HG03103 (cell line): ENCODE measurements around the gene YTHDC1.
"Not testable (repeated sequence)": the region's sequence is repeated elsewhere in the genome, so short reads cannot be mapped to it uniquely, and the experiment has no call there.

ENCODE experiments used
- ATAC-seq: cut with Tn5 transposase; IDR thresholded peaks from one replicate; pipeline ENCODE4 v1.9.1; 2021; ENCODE audit warnings: low read depth; ENCODE audit not compliant: unreplicated experiment

The YTHDC1 gene

GRCh38 chr4:68299492-68300457 is 50.1 kb downstream of the YTHDC1 start:
- no peak for ATAC-seq

- ATAC-seq, result no peak
These were observed 52.8 kb downstream of the YTHDC1 start for GRCh38 chr4:68297137-68297536.

DNA sequence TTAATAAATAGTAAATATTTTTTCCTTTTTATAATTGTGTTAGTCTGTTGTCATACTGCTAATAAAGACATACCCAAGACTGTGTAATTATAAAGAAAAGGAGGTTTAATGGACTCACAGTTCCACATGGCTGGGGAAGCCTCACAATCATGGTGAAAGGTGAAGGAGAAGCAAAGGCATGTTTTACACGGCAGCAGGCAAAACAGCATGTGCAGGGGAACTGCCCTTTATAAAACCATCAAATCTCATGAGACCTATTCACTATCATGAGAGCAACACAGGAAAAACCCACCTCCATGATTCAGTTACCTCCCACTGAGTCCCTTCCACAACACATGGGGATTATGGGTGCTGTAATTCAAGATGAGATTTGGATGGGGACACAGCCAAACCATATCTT is 58.6 kb downstream of the YTHDC1 start:
- ATAC-seq, result no peak

- ATAC-seq, result no peak
These were observed 61.5 kb downstream of the YTHDC1 start for GRCh38 chr4:68288393-68288740.

- no peak for ATAC-seq
These were observed 62.0 kb downstream of the YTHDC1 start for GRCh38 chr4:68287704-68288392.

- ATAC-seq, result no peak
These were observed 66.2 kb downstream of the YTHDC1 start for GRCh38 chr4:68283714-68284113.

DNA sequence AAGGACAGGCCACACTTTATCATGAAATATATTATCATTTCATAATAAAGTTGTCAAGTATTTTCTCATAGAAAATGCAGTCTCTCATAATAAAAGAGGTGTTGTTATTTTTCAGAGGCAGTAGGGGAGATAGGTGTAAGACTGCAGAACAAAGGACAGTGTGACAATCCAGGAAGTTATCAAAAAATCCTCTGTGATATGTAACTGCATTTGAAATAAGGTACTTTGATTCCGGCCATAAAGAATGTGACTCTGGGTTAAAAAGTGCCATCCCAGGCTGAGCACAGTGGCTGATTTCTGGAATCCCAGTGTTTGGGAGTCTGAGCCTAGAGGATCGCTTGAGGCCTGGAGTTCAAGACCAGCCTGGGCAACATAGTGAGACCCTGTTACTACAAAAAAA is 66.8 kb downstream of the YTHDC1 start:
- no peak for ATAC-seq

DNA sequence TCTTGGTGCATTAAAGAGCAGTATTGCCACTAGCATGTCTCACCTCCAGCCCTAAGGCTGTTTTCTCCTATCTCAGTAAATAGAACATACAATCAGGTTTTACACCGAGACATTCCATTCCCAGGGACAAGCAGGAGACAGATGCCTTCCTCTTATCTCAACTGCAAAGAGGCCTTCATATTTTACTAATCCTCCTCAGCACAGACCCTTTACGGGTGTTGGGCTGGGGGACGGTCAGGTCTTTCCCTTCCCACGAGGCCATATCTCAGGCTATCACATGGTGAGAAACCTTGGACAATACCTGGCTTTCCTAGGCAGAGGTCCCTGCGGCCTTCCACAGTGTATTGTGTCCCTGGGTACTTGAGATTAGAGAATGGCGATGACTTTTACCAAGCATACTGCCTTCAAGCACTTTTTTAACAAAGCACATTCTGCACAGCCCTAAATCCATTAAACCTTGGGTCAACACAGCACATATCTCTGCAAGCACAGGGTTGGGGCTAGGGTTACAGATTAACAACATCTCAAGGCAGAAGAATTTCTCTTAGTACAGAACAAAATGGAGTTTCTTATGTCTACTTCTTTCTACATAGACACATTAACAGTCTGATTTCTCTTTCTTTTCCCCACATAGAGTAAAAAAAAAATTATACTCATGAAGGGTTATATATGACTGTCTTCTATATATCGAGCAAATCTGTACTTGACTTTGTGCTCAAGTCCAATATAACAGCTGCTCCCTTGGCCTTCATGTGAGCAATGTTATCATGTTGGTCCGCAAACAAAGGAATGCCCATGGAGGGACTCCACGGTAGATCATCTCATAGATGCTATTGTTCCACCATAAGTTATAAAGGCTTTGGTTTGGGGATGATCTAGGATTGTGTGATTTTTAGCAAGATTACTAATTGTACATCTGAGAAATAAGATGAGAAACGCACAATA is 67.8 kb downstream of the YTHDC1 start:
- not testable (repeated sequence) for ATAC-seq

- no peak for ATAC-seq
These were observed 71.9 kb downstream of the YTHDC1 start for GRCh38 chr4:68278029-68278428.

DNA sequence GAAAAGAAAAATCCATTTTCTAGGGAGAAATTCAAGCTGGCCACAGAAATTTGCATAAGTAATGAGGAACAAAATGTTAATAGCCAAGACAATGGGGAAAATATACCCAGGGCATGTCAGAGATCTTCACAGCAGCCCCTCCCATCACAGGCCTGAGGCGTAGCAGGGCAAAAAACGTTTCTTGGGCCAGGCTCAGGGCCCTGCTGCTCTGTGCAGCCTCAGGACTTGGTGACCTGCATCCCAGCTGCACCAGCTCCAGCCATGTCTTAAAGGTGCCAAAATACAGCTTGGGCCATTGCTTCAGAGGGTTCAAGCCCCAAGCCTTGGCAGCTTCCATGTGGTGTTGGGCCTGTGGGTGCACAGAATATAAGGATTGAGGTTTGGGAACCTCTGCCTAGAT is 72.3 kb downstream of the YTHDC1 start:
- ATAC-seq, result no peak

- peak; percentile 44 for ATAC-seq
These were observed 77.0 kb downstream of the YTHDC1 start for GRCh38 chr4:68272860-68273259.

DNA sequence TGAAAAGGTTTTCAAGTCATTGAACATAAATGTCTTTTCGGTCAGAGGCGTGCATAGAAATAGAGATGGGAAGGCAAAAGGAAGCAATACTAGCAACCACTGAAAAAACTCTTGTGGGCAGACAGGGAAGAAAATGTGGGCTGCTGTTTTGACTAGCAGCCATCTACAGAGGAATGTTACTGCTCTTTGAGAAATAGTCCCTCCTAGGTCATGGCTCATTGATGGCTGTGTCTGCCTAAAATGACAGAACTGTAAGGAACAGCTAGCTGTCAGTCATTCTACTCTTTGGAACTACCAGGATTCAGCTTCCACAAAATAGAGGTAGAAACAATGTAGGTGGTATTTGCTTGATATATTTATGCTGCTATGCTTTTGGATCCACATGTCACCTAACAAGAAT is 77.5 kb downstream of the YTHDC1 start:
- peak; percentile 59 for ATAC-seq

DNA sequence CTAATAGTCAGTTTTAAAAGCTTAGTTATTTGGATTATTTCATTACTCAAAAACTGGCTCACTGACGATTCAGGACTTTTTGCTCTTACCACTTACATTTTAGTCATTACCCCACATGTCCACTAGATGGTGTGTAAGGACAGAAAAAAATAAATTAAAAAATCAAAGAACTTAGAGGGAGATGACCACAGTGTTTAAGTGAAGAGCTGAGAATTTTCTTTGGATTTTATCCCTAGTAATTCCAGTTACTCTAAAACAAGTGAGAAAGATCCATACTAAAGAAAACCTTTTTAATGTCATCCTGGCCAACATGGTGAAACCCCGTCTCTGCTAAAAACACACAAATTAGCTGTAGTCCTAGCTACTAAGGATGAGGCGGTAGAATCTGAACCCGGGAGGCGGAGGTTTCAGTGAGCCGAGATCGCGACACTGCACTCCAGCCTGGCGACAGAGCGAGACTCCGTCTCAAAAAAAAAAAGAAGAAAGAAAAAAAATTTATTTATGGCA is 78.0 kb downstream of the YTHDC1 start:
- ATAC-seq, result peak; percentile 53

DNA sequence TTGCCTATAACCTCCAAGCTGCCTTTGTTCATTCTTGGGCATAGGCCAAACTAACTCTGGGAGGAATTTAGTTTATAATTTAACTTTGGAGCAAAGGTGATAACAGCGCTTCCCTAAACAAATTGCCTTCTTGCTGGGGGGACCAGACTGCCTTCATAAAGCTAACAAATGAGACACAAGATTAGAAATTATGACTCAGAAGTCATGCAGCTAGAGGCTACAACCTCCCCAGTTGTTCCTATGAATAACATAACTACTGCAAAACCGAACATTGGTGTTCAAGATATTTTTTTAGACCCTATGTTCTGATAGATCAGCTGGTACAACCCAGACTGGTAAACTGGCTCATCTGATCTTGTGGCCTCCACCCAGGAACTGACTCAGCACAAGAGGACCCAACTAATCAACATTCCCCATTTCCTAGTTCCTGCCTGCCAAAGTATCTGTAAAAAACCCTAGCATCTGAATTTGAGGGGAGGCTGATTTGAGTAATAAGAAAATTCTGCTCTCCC is 82.4 kb downstream of the YTHDC1 start:
- no peak for ATAC-seq

DNA sequence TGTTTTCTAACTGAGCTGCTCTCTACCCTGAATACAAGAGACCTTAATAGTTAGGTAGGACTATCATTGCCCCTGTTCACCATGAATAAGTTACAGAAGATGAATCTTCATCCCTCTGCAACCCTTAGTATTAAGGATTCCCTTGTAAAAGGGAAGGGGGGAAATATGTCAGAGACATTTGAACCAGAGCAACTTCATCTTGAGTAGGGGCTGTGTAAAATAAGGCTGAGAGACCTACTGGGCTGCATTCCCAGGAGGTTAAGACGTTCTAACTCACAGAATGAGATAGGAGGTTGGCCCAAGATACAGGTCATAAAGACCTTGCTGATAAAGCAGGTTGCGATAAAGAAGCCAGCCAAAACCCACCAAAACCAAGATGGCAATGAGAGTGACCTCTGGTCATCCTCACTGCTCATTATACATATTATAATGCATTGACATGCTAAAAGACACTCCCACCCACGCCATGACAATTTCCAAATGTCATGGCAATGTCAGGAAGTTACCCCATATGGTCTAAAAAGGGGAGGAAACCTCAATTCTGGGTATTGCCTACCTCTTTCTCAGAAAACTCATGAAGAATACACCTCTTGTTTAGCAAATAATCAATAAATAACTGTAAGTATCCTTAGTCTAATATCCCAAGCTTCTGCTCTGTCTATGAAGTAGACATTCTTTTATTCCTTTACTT is 84.9 kb downstream of the YTHDC1 start:
- no peak for ATAC-seq
